ENCODE results near the gene SNX20. TPM values are rescaled to one million over a fixed set of nuclear protein-coding genes. Genes with fewer than 3 reads are reported as not detected.

SNX20 gene
- total RNA-seq, 2 donors from 2014 or later = 53.9 to 96.9 TPM

Other genes with a start within 250 kb of the SNX20 start
- gene NKD1, start 132.9 kb downstream of the SNX20 start, total RNA-seq = 1 to 10 TPM in 1 of 2 donors, under 1 TPM in 1; 0.66 to 1.3 TPM
- gene NOD2, start 12.3 kb upstream of the SNX20 start, total RNA-seq = 10 to 100 TPM in 1 of 2 donors, 1 to 10 TPM in 1; 7.6 to 28.4 TPM
- gene CYLD, start 60.8 kb upstream of the SNX20 start, total RNA-seq = 100 to 1,000 TPM; 112 to 130 TPM

Data from activated T-helper 17 cell treated with anti-CD3 and anti-CD28 coated beads, Interleukin-2, amount 50 U/mL, for 72 hours (primary cell).